ENCODE measurements around the gene GNAO1.

GRCh38 chr16:56164636-56165035, 26.7 kb upstream of the GNAO1 start:
- no peak for TF ChIP-seq CTCF (IDR thresholded peaks at IDR 0.05; ENCODE audit: low read length)
- no peak for TF ChIP-seq EZH2 (optimal IDR thresholded peaks at IDR 0.05; ENCODE audit: low read depth, low read length)
- TF ChIP-seq EZH2phosphoT487 (IDR thresholded peaks at IDR 0.05; ENCODE audit: low read length), result no peak

Measured in MM.1S (cell line).